ENCODE data around the gene BCL7C.

BCL7C gene

GRCh38 chr16:30922420-30922959 lies 28.6 kb upstream of the BCL7C start:
- DNase-seq, result peak; percentile 99

DNA sequence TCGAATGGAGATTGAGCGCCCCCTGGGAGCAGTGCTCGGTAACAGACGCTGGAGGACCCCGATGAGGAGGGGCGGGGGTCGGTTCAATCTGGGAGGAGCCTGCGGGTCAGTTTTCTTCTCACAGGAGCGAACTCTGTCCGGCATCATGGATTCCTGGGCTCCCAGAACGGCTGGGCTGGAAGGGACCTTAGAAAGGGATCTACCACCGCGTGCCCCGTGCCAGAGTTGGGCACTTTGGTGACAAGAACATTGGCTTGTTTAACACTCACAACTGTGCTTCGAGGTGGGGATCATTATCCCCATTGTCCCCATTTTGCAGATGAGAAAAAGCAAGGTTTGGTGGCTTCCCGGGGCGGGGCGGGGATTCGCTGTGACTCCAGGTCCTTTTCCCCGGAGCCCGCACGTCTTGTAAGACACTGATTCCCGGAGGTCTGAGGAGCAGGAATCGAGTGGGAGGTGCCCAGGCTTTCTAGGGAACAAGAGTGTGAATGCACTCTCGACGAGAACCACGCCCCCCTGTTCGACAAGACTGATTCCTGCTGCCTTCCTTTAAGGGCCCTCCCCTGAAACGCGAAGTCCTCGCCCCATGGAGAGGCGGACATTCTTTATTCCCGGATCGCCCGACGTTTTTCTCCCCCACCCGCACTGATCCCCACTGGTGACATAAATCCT lies 28.0 kb upstream of the BCL7C start:
- DNase-seq, result peak; percentile 77

DNA sequence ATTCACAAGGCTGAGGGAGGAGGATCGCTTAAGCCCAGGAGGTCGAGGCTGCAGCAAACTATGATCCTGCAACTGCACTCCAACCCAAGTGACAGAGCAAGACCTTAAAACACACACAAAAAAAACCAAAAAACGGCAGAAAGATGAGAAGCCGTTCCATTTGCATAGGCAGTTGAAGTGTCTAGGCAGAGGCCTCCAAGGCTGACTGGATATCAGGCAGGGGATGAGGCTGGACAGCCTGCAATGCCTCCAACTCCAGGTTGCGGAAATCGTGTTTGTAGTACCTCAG lies 27.5 kb upstream of the BCL7C start:
- no peak for DNase-seq

- no peak for DNase-seq
Observed at GRCh38 chr16:30920891-30921290, 27.0 kb upstream of the BCL7C start.

GRCh38 chr16:30918614-30919013 lies 24.7 kb upstream of the BCL7C start:
- DNase-seq, result no peak

DNA sequence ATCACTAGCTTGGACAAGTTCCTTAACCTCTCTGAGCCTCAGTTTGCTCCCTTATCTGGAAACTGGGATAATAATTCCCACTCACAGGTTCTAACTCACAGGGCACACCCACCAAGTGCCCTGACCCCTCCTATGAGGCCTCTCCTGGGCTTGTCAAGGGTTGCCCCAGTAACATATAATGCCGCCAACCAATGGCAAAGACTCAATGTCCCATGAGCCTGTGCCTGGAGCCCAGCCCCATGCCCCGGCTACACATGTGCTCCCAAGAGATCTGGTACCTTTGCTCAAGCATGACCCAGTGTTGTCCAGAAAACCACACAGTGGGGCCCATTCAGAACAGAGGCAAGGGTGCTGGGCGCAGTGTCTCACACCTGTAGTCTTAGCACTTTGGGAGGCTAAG lies 21.0 kb upstream of the BCL7C start:
- DNase-seq, result no peak

GRCh38 chr16:30912794-30913412 lies 19.0 kb upstream of the BCL7C start:
- no peak for DNase-seq

DNA sequence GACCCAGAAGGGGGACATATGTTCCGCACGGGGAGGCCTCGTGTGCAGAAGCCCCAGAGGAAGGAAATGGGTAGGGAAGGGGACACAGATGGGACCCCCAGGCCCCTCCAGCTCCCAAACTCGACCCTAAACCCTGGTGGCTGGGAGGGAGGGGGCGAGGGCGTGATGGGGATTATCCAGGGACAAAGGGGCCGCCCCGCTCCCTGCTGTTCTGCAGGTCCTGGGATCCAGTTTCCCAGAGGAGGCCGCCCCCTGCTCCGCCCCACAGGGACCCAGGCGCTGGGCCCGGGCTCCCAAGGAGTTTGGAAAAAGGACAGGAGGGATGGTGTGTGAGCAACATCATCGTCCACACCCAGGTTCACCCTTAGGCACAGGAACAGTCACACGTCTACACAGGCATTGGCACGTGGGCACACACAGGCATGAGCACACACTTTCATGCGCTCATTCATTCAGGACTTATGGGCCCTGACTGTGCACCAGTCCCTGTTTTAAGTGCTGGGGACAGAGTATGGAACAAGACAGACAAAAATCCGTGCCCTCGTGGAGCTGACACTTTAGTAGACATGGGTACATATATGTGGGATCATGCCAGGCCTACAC lies 16.7 kb upstream of the BCL7C start:
- no peak for DNase-seq

GRCh38 chr16:30907064-30907463 lies 13.2 kb upstream of the BCL7C start:
- DNase-seq, result no peak

DNA sequence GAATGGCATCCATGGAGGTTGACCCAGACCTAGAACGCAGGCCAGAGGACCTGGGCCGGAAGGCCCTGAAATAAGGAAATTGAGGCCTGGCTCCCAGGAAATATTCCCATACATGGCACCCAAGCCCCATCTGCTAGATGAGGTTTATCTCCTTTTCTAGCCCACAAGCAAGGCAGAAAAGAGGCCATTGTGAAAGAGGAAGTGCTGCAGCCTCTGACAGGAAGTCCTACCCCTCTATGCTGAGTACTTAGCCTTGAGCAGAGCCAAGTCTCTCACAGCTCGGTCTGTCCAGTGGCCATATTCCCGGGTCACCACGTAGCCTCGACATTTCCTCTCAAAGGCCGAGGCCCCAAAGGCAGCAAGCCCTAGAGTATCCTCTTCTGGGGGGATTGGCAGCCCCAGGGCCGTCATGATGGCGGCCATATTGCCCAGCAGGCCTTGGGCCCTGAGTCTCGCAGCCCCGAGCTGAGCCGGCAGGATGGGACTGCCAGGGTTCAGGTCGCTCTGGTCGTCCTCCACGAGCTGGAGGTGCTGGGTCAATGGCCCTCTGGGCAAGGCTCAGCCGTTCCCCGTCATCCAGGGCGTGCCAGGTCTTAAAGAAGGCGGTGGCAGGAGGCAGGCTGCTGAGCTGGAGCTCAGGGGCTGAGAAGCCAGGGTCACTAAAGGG lies 10.4 kb upstream of the BCL7C start:
- DNase-seq, result no peak

GRCh38 chr16:30903596-30903995 lies 9.7 kb upstream of the BCL7C start:
- no peak for DNase-seq

DNA sequence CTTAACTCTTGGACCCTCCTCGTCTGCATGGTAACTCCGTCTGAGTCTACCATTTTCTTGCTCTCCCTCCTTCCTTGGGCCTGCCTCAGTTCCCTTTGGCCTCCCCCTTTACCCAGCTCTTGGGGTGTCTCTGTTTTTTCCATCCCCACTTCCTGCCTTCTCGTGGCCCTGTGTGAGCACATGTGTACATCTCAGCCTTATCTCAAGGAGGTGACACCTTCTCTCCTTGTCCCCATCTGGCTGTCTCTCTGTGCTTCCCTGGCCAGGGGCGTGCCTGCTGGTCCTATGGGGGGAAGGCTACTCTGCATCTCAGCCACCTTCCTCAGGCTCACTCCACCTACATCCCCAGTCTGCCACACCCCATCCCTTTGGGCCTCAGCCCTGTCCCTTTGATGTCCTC lies 9.1 kb upstream of the BCL7C start:
- no peak for DNase-seq

DNA sequence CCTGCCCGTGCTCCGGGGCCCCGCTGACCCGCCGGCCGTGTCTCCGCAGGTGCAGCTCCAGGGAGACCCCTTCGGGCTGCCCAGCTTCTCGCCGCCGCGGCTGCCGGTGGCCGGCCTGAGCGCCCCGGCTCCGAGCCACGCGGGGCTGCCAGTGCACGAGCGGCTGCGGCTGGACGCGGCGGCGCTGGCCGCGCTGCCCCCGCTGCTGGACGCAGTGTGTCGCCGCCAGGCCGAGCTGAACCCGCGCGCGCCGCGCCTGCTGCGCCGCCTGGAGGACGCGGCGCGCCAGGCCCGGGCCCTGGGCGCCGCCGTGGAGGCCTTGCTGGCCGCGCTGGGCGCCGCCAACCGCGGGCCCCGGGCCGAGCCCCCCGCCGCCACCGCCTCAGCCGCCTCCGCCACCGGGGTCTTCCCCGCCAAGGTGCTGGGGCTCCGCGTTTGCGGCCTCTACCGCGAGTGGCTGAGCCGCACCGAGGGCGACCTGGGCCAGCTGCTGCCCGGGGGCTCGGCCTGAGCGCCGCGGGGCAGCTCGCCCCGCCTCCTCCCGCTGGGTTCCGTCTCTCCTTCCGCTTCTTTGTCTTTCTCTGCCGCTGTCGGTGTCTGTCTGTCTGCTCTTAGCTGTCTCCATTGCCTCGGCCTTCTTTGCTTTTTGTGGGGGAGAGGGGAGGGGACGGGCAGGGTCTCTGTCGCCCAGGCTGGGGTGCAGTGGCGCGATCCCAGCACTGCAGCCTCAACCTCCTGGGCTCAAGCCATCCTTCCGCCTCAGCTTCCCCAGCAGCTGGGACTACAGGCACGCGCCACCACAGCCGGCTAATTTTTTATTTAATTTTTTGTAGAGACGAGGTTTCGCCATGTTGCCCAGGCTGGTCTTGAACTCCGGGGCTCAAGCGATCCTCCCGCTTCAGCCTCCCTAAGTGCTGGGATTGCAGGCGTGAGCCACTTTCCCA lies 8.4 kb upstream of the BCL7C start:
- no peak for DNase-seq

- DNase-seq, result no peak
Observed at GRCh38 chr16:30901201-30902028, 7.5 kb upstream of the BCL7C start.

DNA sequence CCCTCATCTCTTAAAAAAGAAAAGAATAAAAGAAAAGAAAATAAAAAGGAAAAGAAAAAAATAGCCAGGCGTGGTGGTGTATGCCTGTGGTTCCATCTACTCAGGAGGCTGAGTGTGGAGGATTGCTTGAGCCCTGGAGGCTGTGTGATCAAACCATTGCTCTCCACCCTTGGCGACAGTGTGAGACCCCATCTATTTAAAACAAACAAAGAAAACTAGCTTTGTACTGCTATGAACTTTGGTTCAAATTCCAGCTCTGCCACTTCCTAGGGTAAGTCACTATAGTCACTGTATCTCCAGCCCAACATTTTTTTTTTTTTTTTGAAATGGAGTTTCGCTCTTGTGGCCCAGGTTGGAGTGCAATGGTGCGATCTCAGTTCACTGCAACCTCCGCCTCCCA lies 6.7 kb upstream of the BCL7C start:
- DNase-seq, result no peak

DNA sequence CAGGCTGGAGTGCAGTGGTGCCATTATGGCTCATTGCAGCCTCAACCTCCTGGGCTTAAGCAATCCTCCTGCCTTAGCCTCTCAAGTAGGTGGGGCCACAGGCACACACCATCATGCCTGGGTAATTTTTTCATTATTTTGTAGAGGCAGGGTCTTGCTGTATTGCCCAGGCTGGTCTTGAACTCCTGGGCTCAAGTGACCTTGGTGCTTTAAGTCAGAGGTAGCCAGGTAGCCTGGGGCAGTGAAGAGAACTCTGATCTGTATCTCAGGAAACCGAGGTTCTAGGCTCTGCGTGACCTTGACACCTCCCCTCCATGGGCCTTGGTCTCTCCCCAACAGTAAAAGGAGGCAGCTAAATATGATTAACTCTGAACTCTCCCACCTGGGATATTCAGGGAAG lies 5.9 kb upstream of the BCL7C start:
- no peak for DNase-seq

- DNase-seq, result peak; percentile 64
Observed at GRCh38 chr16:30896889-30897733, 3.2 kb upstream of the BCL7C start.

DNA sequence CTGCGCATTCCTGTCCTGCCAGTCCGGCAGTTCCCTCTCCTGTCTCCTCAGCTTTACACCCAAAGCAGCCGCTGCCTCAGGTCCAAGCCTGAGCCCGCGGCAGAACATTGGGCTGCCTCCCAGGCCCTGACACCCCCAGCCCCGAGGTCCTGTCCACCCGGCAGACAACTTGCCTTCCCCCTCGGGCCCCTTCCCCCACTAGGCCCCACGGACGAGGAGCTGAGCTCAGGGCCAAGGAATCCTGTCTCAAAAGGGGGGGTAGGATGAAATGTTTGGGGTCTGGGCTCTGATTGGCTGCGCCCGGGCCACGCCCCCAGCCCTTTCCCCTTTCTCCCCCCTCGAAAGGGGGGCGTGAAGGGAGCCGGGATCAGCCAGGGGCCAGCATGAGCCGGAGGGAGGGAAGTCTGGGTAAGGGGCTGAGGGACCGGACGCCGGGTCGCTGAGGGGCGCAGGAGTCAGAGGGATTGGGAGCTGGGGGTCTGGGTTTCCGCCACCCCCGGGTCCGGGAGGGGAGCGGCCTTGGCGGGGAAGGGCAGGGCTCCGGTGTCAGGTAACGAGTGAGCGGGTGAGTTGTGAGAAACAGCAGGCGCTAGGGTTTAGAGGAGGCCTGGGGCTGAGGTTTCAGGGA lies 2.5 kb upstream of the BCL7C start, which contains the start of gene CTF1:
Gene CTF1, plus strand, starts transcription at position 354 of the 628 bp plus-strand sequence. Its CDS starts 30 bp downstream, at position 384.
- DNase-seq, result no peak

DNA sequence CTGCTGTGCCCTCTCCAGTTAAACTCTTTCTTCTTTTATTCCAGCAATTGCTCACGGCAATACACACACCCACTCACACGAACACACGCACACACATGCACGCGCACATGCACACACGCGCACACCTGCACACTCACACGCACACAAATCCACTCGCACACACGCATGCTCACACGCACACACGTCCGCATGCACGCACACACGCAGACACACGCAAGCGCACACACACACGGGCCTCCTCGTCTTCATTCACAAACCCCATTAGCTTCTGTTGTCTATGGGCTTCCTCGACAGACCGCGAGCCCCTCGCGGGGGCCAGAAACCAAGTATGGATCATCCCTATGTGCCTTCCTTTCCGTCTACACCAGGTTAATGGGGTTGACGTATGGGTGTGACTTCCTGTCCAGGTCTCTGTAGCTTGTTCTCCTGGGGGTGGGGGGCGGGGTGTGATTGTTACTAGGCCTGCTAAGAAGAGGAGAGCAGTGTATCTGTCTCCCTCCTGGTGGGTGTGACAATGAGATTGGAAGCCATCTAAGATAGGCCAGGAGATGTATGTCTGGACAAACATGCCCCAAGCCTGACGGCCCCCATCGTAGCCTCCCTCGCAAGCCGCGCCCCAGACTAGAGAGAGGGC lies 1.9 kb upstream of the BCL7C start:
- no peak for DNase-seq
